MV-4-11 (cell line): ENCODE data around the gene COL5A3.
"Not testable (repeated sequence)": the region's sequence is repeated elsewhere in the genome, so short reads cannot be mapped to it uniquely, and the experiment has no call there.

Source experiments
- DNase-seq: peaks from one replicate; lab custom pipeline; 2025; lab: John Stamatoyannopoulos, UW

The COL5A3 gene

DNA sequence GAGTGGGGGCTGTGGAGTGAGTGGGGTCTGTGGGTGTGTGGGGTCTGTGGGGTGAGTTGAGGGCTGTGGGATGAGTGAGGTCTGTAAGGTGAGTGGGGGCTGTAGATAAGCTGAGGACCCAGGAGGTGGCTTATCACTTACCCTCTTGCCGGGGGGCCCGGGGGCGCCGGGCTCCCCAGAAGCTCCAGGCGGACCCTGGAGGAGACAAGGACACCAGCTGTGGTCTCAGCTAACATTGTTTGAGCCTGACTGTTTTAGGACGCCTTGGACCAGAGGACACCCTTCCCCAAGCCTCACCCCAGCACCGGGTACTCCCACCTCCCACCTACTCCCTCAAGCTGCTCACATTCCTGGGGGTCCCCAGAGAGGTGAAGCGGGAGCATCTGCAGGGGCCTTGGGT is 39.8 kb downstream of the COL5A3 start:
- DNase-seq: no peak

GRCh38 chr19:9969688-9969975 is 40.7 kb downstream of the COL5A3 start:
- no peak for DNase-seq

GRCh38 chr19:9968820-9969687 is 41.2 kb downstream of the COL5A3 start:
- no peak for DNase-seq

GRCh38 chr19:9967326-9967725 is 43.0 kb downstream of the COL5A3 start:
- DNase-seq: no peak

GRCh38 chr19:9966448-9966847 is 43.9 kb downstream of the COL5A3 start:
- DNase-seq: no peak

DNA sequence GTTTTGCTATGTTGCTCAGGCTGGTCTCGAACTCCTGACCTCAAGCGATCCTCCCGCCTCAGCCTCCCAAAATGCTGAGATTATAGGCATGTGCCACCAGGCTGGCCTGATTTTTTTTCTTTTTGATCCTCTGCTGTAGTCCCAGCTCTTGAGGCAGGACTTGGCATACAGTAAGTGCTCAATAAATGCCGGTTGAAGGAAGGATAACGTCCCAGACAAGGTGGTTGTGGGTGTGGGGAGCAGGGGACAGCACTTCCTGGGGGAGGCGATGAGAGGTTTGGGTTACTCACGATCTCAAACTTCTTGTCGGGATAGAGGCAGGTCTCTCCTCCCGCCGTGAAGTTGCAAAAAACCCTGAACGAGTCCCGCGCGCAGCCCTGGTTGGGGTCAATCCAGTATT is 44.3 kb downstream of the COL5A3 start:
- no peak for DNase-seq

DNA sequence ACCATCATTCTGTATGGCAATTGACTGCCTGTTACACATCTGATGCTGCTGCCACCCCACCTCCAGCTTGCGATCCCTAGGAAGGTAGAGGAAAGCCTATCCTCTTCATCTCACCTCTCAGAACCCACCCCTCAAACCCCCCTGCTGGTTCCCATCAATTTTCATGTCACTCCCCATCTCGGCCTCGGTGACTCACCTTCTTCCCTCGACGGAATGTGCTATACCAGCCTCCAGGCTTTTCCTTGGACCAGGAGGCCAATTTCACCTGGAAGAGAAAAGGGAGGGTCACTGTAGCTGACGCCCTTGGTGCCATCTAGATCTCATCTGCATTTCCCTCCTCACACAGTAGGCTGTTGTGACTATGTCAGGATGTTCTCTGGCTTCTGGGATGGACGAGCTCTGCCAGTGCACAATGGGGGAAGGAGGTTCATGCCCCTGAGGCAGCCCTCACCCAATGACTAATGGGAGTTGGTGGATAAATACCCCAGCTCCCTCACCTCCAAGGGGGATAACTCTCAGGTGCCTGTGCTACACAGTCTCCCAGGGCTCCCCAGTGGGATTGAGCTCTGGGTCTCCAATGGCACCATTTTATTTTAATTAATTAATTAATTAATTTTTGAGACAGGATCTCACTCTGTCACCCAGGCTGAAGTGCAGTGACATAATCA is 47.5 kb downstream of the COL5A3 start:
- DNase-seq: no peak

GRCh38 chr19:9961103-9961502 is 49.2 kb downstream of the COL5A3 start:
- DNase-seq: no peak

- DNase-seq: no peak
These were observed 51.9 kb downstream of the COL5A3 start for GRCh38 chr19:9958379-9958821.

- DNase-seq: no peak
These were observed 53.3 kb downstream of the COL5A3 start for GRCh38 chr19:9956956-9957355.

DNA sequence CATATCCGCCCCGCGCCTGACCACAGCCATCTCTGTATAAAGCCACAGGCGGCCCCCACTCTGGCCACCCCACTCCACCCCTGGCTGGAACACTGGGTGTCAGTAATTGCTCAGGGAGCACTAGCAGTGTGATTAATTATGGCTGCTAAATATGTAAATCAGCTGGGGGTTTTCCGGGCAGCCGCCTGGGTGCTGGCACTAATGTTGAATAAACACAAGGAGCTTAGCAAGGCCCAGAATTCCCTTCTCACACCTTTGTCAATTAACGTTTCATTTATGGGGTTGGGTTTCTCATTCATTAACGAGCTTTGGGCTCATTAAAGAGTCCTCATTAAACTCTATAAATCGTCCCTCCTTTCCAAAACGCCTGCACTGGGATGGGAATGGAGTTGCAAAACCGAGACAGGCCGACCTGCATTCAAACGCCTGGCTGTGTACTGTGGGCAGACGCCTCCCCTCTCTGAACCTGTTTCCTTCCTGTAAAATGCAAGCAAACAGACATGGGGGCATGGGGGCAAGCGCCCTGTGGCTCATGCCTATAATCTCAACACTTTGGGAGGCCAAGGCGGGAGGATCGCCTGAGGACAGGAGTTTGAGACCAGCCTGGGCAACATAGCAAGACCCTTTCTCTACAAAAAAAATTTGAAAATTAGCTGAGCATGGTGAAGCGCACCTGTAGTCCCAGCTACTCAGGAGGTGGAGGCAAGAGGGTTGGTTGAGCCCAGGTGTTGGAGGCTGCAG is 56.3 kb downstream of the COL5A3 start:
- DNase-seq: no peak

- DNase-seq: peak; percentile 28
These were observed 58.0 kb downstream of the COL5A3 start for GRCh38 chr19:9952276-9952675.

DNA sequence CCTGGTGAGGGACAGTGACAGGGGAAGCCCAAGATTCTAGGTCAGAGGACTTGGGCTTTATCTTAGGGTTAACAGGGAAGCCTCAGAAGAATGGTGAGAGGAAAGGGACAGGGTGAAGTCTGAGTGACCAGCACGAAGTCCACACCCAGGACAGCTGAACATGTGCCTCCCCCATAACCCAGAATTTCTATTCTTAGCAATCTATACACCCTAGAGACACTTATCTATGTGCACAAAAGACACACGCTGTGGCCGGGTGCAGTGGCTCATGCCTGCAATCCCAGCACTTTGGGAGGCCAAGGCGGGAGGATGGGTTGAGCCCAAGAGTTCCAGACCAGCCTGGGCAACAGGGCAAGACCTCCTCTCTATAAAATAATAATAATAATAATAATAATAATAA is 62.9 kb downstream of the COL5A3 start:
- DNase-seq: no peak

GRCh38 chr19:9946528-9947125 is 63.7 kb downstream of the COL5A3 start:
- DNase-seq: not testable (repeated sequence)

GRCh38 chr19:9945319-9945966 is 64.9 kb downstream of the COL5A3 start:
- DNase-seq: no peak

DNA sequence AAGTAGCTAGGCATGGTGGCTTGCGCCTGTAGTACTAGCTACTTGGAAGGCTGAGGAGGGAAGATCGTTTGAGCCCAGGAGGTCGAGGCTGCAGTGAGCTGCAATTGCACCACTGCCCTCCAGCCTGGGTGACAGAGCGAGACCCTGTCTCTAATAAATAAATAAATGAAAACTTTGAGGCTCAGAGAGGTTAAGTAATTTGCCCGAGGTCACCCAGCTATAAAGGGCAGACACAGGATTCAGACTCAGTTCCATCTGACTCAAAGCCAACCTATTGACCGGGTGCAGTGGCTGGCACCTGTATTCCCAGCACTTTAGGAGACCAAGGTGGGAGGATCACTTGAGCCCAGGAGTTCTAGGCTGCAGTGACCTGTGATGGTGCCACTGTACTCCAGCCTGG is 66.6 kb downstream of the COL5A3 start:
- DNase-seq: no peak

- no peak for DNase-seq
These were observed 68.6 kb downstream of the COL5A3 start for GRCh38 chr19:9941671-9942070.

DNA sequence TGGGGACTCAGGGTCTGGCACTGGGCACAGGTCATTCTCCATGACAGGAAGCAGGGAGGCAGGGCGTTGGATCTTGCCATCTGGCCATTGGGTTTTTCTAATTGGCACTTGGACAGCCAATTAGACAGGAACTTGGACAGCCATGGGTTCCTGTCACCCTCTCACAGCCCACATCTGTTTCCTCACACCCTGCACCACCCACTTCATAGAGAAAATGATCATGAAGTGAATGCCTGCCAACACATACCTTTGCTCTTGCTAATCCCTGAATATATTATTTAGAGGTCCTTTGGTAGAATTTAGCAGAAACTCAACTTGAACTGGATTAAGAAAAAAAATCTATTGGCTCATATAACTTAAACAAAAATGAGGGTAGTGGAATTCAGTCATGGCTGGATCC is 69.1 kb downstream of the COL5A3 start:
- no peak for DNase-seq

- DNase-seq: no peak
These were observed 69.5 kb downstream of the COL5A3 start for GRCh38 chr19:9940778-9941177.

GRCh38 chr19:9939301-9939913 is 70.9 kb downstream of the COL5A3 start:
- no peak for DNase-seq

DNA sequence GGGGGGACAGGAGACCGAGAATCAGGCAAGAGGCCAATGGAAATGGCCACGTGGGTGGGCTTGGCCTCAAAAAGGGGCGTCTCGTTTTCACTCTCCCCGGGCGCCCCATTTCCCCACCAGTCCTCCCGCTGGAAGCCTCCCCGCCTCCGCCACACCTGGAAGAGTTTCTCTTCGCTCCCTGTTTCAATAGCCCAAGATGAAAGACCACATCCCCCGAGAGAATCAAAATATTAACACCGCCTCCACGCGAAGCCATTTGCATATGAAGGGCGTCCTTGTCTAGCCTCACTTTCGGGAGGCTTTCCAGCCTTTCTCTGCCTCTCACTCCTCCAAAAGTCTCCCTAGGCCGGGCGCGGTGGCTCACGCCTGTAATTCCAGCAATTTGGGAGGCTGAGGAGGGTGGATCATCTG is 73.3 kb downstream of the COL5A3 start:
- no peak for DNase-seq
